Memory B cell (primary cell): ENCODE data around the gene UBR4.
A peak's percentile ranks its signal among the peaks of the same experiment; 100 is the strongest.
"Not testable (repeated sequence)": the region's sequence is repeated elsewhere in the genome, so short reads cannot be mapped to it uniquely, and the experiment has no call there.

Source experiments
- ATAC-seq: fragments of 150-1000 bp; cut with Tn5 transposase; 2 replicates; pipeline ENCODE4 v1.10.0; 2021; ENCODE audit warnings: low read depth, mild to moderate bottlenecking, moderate library complexity
- DNase-seq, 2 donors: peaks; one replicate each; pipeline ENCODE4 v3.0.0; 2022; ENCODE audit warnings: low spot score in 2 of 2
- H3K27ac Mint-ChIP-seq: one replicate; pipeline ENCODE4 v1.8.0; 2022; ENCODE audit warnings: mild to moderate bottlenecking, moderate library complexity, mixed read lengths
- H3K27me3 Mint-ChIP-seq: one replicate; pipeline ENCODE4 v1.8.0; 2022; ENCODE audit warnings: mixed read lengths
- H3K36me3 Mint-ChIP-seq: one replicate; pipeline ENCODE4 v1.8.0; 2022; ENCODE audit warnings: mild to moderate bottlenecking, mixed read lengths
- H3K4me1 Mint-ChIP-seq: one replicate; pipeline ENCODE4 v1.8.0; 2022; ENCODE audit warnings: mixed read lengths
- H3K4me3 Mint-ChIP-seq: one replicate; pipeline ENCODE4 v1.8.0; 2022; ENCODE audit warnings: mild to moderate bottlenecking, moderate library complexity, mixed read lengths
- H3K9me3 Mint-ChIP-seq: one replicate; pipeline ENCODE4 v1.8.0; 2022; ENCODE audit warnings: mixed read lengths

UBR4 gene

DNA sequence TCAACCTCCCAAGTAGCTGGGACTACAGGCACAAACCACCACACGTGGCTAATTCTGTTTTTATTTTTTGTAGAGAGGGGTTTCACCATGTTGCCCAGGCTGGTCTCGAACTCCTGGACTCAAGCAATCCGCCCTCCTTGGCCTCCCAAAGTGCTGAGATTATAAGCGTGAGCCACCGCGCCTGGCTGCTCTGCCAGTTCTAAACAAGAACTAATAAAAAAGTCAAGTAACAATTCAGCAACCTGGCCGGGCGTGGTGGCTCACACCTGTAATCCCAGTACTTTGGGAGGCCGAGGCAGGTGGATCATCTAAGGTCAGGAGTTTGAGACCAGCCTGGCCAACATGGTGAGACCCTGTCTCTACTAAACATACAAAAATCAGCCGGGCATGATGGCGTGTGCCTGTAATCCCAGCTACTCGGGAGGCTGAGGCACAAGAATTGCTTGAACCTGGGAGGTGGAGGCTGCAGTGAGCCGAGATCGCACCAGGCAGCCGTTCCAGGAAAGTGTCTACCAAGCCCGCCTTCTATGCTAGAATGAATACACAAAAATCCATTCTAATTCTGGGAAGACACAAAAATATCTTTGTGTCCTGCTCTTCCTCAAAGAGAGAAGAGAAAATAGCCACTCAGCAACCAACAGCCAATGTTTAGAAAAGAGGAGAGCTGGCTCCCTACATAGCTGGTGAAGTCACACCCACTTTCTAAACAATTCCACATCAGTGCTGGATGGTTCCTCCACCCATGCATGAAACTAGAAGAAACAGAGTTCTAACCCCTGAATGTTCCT is 21.9 kb upstream of the UBR4 start:
- not testable (repeated sequence) for H3K4me1 Mint-ChIP-seq, H3K4me3 Mint-ChIP-seq, ATAC-seq, H3K27me3 Mint-ChIP-seq, H3K27ac Mint-ChIP-seq, DNase-seq, H3K9me3 Mint-ChIP-seq
- H3K36me3 Mint-ChIP-seq, result peaks cover 26% of the 10 kb centered on the region

DNA sequence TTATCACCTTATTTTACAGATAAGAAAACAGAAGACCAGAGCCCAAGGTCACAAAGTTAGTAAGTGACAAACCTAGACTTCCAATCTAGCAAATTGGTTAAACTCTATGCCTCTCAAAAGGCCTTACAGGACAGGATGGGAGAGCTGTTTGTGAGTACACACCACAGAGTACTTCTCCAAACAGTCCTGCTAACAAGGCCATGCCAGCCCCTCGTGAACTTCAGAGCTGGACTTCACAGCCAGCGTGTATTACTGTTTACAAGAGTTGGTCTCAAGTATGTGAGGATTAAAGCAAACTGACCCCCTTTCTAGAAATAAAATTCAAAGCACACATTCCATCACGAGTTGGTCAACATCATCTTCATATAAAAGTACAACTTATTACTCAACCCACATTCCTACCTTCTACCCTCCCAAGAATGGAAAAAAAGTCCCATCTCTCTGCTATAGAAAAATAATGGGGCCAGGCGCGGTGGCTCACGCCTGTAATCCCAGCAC is 19.8 kb upstream of the UBR4 start:
- Mint-ChIP-seq H3K9me3 (no peaks in the 10 kb centered on the region), H3K27ac (no peak overlapping the region), H3K27me3 (no peaks in the 10 kb centered on the region), H3K36me3 (peaks cover 31% of the 10 kb centered on the region), H3K4me1 (no peaks in the 10 kb centered on the region), H3K4me3 (no peak overlapping the region)
- no peak for DNase-seq
- no peak for ATAC-seq

DNA sequence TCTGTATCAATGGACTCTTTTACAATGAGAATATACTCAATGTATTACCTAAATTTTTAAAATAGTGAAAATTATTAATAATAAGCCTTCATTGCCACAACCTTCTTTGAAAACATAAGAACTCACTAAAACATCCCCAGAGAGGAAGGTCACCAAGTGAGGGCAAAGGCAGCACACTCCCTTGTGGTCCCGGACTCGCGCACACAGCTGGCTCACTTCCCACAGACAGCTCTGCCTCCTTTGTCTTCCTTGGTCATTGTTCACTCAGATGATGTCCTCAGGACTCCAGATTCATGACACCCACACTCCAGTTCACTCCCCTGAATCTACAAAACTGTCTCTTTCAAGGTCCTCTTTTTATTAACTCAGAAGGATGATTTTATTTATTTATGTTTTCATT is 19.2 kb upstream of the UBR4 start:
- Mint-ChIP-seq H3K4me1 (peaks cover 3% of the 10 kb centered on the region), H3K9me3 (no peaks in the 10 kb centered on the region), H3K27ac (no peak overlapping the region), H3K27me3 (no peaks in the 10 kb centered on the region), H3K4me3 (no peak overlapping the region), H3K36me3 (peaks cover 38% of the 10 kb centered on the region)
- DNase-seq, result no peak
- no peak for ATAC-seq

DNA sequence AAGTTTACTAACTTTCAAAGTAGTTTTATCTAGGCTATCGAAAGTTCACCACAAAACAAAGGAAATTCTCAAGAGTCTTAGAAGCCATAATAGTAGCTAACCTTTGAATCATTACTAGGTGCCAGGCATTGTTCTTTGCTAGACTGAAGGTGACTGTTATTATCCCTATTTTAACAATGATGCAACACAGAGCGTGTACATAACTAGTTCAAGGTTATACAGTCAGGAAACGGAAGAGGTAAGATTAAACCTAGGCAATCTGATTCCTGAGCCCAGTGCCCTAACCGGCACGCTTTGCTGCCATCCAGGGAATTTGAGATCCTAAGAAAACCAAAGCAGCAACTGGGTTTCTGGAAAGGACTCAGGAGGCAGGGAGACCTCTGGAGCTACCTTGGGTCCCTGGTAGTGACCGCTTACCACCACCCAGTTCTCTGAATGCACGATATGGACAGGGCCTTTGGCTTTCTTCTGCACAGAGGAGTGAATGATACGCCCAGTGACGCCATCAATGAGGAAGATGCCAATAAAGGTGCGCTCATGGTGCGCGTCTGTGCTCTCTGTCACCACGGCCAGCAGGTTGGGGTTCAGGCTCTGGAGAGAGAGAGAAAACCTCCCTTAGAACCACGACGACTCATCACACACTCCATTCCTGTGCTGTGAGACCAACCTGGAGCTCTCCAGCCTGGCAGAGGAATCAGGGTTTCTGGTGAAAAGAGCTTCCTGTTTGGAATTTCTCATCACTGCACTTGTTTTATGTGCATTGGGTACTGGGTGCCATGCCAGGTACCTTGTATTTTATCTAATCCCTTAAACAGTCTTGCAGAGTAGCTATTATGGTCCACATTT is 13.1 kb upstream of the UBR4 start:
- no peaks in the 10 kb centered on the region for H3K9me3 Mint-ChIP-seq
- DNase-seq (no peak), ATAC-seq (no peak)
- no peak overlapping the region for H3K27ac Mint-ChIP-seq
- H3K36me3 Mint-ChIP-seq, result peaks cover 38% of the 10 kb centered on the region
- peaks cover 8% of the 10 kb centered on the region for H3K4me1 Mint-ChIP-seq
- no peak overlapping the region for H3K4me3 Mint-ChIP-seq
- no peaks in the 10 kb centered on the region for H3K27me3 Mint-ChIP-seq

DNA sequence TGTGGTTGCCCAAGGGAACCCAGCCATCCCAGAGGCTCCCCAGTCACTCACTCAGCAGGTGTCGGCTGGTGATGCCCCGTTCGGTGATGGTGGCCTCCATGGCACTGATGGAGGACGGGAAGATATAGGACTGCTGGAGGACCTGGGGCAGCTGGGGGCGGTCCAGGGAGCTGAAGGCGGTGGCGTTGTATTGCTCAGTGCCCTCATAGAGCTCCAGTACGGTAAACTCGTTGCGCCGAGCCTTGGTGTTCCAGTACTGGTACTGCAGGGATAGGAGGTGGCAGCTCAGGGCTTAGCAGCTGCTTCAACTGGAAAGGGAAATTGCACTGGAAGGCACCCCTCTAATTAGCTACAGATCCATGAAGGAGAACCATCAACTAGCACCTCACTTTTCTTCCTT is 12.5 kb upstream of the UBR4 start:
- ATAC-seq (no peak), DNase-seq (no peak)
- Mint-ChIP-seq H3K4me1 (peaks cover 8% of the 10 kb centered on the region), H3K4me3 (no peak overlapping the region), H3K27ac (no peak overlapping the region), H3K36me3 (peaks cover 44% of the 10 kb centered on the region), H3K9me3 (no peaks in the 10 kb centered on the region), H3K27me3 (no peaks in the 10 kb centered on the region)

DNA sequence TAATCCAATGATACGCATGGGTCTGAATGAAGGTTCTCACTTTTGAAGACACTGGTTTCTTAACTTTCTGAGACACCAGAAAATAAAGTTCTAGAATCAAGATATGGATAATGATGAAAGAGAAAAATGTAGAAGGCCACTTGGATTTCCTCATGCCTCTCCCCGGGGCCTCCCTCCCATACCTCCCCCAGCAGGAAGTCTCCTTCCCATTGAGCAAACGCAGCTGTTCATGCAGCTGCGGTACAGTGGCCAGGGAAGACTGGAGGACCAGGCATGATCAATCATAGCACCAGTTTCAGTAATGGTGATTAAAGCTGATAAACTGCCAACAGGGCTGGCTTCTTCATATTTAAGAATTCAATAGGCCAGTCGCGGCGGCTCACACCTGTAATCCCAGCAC is 10.9 kb upstream of the UBR4 start:
- Mint-ChIP-seq H3K4me3 (no peak overlapping the region), H3K4me1 (peaks cover 8% of the 10 kb centered on the region), H3K27ac (no peak overlapping the region), H3K36me3 (peaks cover 40% of the 10 kb centered on the region), H3K9me3 (no peaks in the 10 kb centered on the region), H3K27me3 (no peaks in the 10 kb centered on the region)
- no peak for ATAC-seq
- DNase-seq, result no peak

DNA sequence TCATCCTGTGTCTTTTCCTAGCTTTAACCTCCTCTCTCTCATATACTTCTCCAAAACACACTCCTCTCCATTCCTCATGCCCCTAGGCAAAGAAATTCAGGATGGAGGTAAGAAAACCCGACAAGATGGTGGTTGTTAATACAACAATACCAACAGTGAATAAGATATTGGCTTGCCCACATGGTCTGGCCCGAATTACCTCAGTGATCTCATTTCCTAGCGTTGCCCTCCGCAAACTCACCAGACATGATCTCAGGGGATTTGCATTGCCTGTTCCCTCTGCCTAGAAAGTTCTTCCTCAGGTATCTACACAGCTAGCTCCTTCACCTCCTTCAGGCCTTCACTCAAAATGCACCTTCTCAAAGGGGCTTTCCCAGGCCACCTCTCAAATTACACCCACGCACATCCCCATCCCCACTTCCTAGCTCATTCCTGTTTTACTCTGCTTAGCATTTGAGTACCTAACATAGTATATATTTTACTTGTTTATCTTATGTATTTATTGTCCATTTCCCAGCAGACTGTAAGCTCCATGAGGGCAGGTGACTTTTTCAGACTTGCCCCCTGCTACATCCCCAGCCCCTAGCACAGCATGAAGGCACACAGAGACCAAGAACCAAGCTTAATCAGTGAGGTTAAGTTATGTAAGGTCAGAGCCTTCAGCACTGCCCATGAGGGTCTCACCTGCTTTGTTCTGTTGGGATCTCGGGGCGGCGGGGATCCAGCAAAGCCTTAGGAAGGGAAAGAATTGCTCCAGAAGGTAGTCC is 10.2 kb upstream of the UBR4 start:
- DNase-seq, result no peak
- Mint-ChIP-seq H3K4me1 (peaks cover 8% of the 10 kb centered on the region), H3K9me3 (no peaks in the 10 kb centered on the region), H3K4me3 (no peak overlapping the region), H3K36me3 (peaks cover 39% of the 10 kb centered on the region), H3K27ac (peak overlapping the region; percentile 37), H3K27me3 (no peaks in the 10 kb centered on the region)
- peak; percentile 60 for ATAC-seq

DNA sequence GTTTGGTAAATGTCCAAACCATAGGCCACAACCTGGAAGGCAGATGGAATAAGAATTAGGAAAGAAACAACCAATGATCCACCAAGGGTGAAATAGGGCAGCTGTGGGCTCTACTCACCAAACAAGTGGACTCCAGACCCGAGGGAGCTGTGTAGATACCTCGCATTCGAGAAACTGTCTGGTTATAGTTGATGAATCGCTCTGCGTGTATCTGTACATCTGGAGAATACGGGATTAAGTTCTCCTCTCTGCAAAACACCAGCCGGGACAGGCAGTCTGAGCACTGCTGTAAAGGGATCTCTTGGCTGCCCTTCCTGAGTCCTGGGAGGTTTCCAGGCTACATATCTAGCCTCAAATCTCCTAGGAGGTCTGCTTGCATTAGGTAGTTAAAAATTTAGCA is 9.4 kb upstream of the UBR4 start:
- Mint-ChIP-seq H3K36me3 (peaks cover 37% of the 10 kb centered on the region), H3K27me3 (no peaks in the 10 kb centered on the region), H3K9me3 (no peaks in the 10 kb centered on the region), H3K4me1 (peaks cover 5% of the 10 kb centered on the region), H3K27ac (peak overlapping the region; percentile 37), H3K4me3 (no peak overlapping the region)
- ATAC-seq (no peak), DNase-seq (no peak)

DNA sequence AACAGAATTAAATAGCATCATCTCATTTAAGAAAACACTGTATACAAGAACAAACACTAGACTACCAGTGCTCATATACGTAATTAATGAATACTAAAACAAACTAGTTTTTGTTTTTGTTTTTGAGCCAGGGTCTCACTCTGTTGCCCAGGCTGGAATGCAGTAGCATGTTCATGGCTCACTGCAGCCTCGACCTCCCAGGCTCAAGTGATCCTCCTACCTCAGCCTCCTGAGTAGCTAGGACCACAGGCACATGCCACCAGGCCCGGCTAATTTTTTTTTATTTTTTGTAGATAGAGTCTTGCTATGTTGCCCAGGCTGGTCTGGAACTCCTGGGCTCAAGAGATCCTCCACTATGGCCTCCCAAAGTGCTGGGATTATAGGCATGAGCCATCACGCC is 6.5 kb upstream of the UBR4 start:
- Mint-ChIP-seq H3K4me1 (peaks cover 13% of the 10 kb centered on the region), H3K36me3 (peaks cover 31% of the 10 kb centered on the region)
- not testable (repeated sequence) for H3K4me3 Mint-ChIP-seq, H3K9me3 Mint-ChIP-seq, DNase-seq, H3K27ac Mint-ChIP-seq, H3K27me3 Mint-ChIP-seq, ATAC-seq

DNA sequence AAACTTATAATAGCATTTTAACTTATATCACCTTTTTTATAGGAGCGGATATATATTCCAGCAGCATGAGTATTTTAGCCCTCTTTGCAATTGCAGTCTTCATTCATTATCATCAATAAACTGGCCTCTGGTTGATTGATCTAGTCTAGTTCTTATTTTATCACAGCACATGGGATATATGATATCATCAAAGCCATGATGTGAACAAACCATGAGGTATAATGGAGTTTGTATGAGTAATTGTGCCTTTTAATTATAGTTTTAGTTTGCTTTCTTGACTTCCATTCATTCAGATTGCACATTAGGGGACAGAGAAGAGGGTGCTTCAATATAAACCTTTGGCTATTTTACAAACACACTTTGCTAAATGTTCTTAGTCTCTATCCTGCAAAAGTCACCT is 3.5 kb upstream of the UBR4 start:
- peaks cover 15% of the 10 kb centered on the region for H3K36me3 Mint-ChIP-seq
- H3K27me3 Mint-ChIP-seq, result no peaks in the 10 kb centered on the region
- no peaks in the 10 kb centered on the region for H3K9me3 Mint-ChIP-seq
- H3K4me3 Mint-ChIP-seq, result no peak overlapping the region
- peak overlapping the region; percentile 9 for H3K27ac Mint-ChIP-seq
- no peak for ATAC-seq
- peaks cover 23% of the 10 kb centered on the region for H3K4me1 Mint-ChIP-seq
- DNase-seq, result no peak

DNA sequence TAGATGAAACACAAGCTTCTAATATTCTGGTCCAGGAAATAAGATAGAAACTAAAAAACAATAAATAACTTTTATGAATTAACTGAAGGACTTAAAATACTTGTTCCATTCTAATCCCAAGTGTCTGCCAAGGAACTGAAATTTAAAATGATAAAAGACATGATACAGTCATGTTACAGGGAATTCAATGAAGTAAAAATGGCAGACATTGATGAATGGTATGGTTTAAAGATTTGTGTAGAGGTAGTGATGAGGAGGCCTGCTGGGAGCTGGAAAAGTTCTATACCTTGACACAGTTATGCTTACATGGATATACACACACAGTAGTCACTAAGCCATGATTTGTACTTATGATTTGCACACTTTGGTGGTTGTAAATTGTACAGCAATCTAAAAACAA is 2.1 kb upstream of the UBR4 start:
- DNase-seq (no peak), ATAC-seq (no peak)
- H3K27ac Mint-ChIP-seq, result peak overlapping the region; percentile 55
- no peaks in the 10 kb centered on the region for H3K27me3 Mint-ChIP-seq
- H3K4me3 Mint-ChIP-seq, result peak overlapping the region; percentile 34
- H3K4me1 Mint-ChIP-seq, result peaks cover 23% of the 10 kb centered on the region
- H3K9me3 Mint-ChIP-seq, result no peaks in the 10 kb centered on the region
- H3K36me3 Mint-ChIP-seq, result peaks cover 10% of the 10 kb centered on the region

DNA sequence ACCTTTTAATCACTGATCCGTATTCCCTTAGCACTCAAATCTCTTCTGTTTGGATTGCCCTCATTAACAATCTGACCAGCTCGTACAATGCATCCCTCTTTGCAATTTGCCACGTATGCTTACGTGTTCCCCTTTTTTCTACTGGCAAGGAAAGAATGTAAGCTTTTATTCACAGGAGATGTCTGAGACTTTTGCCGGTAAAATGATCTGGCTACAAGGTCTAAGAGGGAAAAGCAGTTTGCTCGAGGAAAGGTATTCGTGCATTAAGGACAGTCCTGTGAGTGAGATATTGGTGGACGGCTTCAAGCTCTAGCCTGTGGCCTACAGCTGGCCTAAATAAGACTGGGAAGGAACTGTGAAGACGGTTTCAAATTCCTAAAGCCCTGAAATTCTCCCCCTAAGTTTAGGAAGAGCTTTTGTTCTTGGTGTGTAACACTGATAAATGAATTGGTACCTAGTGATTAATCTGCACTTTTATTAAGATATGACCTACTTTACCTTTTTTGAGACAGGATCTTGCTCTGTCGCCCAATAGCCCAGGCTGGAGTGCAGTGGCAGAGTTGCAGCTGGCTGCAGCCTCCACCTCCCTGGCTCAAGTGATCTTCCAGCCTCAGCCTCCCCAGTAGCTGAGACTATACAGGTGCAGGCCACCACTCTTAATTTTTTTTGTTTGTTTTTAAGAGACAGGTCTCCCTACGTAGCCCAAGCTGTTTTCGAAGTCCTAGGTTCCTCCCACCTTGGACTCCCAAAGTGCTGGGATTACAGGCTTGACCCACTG is 895 bp upstream of the UBR4 start:
- ATAC-seq, result no peak
- H3K4me1 Mint-ChIP-seq, result peaks cover 27% of the 10 kb centered on the region
- H3K36me3 Mint-ChIP-seq, result peaks cover 7% of the 10 kb centered on the region
- peak overlapping the region; percentile 96 for H3K27ac Mint-ChIP-seq
- peak overlapping the region; percentile 91 for H3K4me3 Mint-ChIP-seq
- H3K9me3 Mint-ChIP-seq, result no peaks in the 10 kb centered on the region
- DNase-seq, result no peak
- H3K27me3 Mint-ChIP-seq, result no peaks in the 10 kb centered on the region

DNA sequence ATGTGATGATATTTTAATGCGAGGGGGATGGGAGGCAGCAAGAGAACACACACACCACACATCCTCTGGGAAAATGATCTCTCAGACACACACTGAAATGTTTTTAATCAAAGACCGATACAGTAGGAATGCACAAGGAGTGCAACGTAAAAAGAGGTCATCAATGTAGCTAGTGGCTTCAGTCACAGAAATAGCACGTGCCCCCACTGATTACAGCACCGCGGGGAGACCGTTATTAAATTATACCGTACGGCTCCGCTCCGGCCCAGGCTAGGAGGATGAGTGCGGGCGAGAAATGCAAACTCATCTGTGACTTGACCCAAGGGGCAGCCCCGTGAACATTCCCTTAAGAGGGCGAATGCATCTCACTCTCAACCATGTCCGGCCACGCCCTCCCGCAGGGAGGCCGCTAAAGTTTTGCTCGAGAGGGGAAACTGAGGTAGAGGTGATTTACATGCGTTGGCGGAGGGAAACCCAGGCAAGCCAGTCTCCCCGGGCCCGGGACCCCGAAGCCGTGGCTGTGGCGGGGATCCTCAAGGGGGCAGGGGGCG is 552 bp downstream of the UBR4 start:
- peak overlapping the region; percentile 91 for H3K4me3 Mint-ChIP-seq
- H3K27me3 Mint-ChIP-seq, result no peaks in the 10 kb centered on the region
- no peaks in the 10 kb centered on the region for H3K9me3 Mint-ChIP-seq
- H3K36me3 Mint-ChIP-seq, result peaks cover 6% of the 10 kb centered on the region
- peak in 1 of 2 donors; percentile 56 for DNase-seq
- peak; percentile 60 for ATAC-seq
- peaks cover 33% of the 10 kb centered on the region for H3K4me1 Mint-ChIP-seq
- H3K27ac Mint-ChIP-seq, result peak overlapping the region; percentile 96
